GM23338 (cell line): ENCODE results near the gene GPATCH8. TPM values are rescaled to one million over a fixed set of nuclear protein-coding genes. Genes with fewer than 3 reads are reported as not detected.

Experiments used
- ATAC-seq: fragments of 200-7000 bp; cut with Tn5 transposase; 3 replicates; pipeline ENCODE4 v1.9.1; 2020
- DNase-seq: peaks from one replicate; pipeline ENCODE4 v3.0.0-alpha.2; 2015; ENCODE audit warnings: low spot score
- H2AFZ ChIP-seq: fragments of 200-600 bp; sonication (generic); 2 replicates; pipeline ENCODE4 v1.8.0; 2016; ENCODE audit warnings: antibody characterized with exemption, mild to moderate bottlenecking, moderate library complexity
- H3F3A ChIP-seq: fragments of 200-600 bp; sonication (generic); replicated peaks from 2 replicates; pipeline ENCODE4 v1.8.0; 2017; ENCODE audit warnings: antibody characterized with exemption, mixed run types, low read depth
- H3K27ac ChIP-seq: fragments of 200-600 bp; sonication (generic); 2 replicates; pipeline ENCODE4 v1.6.1; 2016; ENCODE audit warnings: low read depth
- H3K27me3 ChIP-seq: fragments of 200-600 bp; sonication (generic); 2 replicates; pipeline ENCODE4 v1.8.0; 2016; ENCODE audit warnings: mild to moderate bottlenecking, mixed run types, moderate library complexity; ENCODE audit not compliant: insufficient read depth
- H3K36me3 ChIP-seq: fragments of 200-600 bp; sonication (generic); 2 replicates; pipeline ENCODE4 v1.8.0; 2016; ENCODE audit warnings: mild to moderate bottlenecking; ENCODE audit not compliant: insufficient read depth
- H3K4me1 ChIP-seq: fragments of 200-600 bp; sonication (generic); 2 replicates; pipeline ENCODE4 v1.8.0; 2016; ENCODE audit warnings: mild to moderate bottlenecking, moderate library complexity; ENCODE audit not compliant: insufficient read depth
- H3K4me2 ChIP-seq: fragments of 200-600 bp; sonication (generic); 2 replicates; pipeline ENCODE4 v1.7.1; 2017; ENCODE audit warnings: mixed run types
- H3K4me3 ChIP-seq: fragments of 200-600 bp; sonication (generic); 2 replicates; pipeline ENCODE4 v1.6.1; 2016; ENCODE audit warnings: mixed run types
- H3K79me2 ChIP-seq: fragments of 200-600 bp; sonication (generic); replicated peaks from 2 replicates; pipeline ENCODE4 v1.8.0; 2017; ENCODE audit warnings: mild to moderate bottlenecking; ENCODE audit not compliant: insufficient read depth
- H3K9me2 ChIP-seq: fragments of 200-600 bp; sonication (generic); 2 replicates; pipeline ENCODE4 v1.8.0; 2017; ENCODE audit not compliant: insufficient read depth
- H4K20me1 ChIP-seq: fragments of 200-600 bp; sonication (generic); replicated peaks from 2 replicates; pipeline ENCODE4 v1.8.0; 2017; ENCODE audit warnings: mild to moderate bottlenecking; ENCODE audit not compliant: insufficient read depth
- H3K27ac Mint-ChIP-seq: 2 replicates; pipeline ENCODE4 v1.8.0; 2020; ENCODE audit warnings: inconsistent platforms, mild to moderate bottlenecking, moderate library complexity, mixed read lengths
- H3K27me3 Mint-ChIP-seq: 3 replicates; pipeline ENCODE4 v1.8.0; 2022; ENCODE audit warnings: low read depth, mild to moderate bottlenecking, moderate library complexity, mixed read lengths, inconsistent platforms; ENCODE audit not compliant: insufficient read depth, poor library complexity
- H3K36me3 Mint-ChIP-seq: 3 replicates; pipeline ENCODE4 v1.8.0; 2021; ENCODE audit warnings: low read depth, mild to moderate bottlenecking, inconsistent platforms, moderate library complexity, mixed read lengths
- H3K4me1 Mint-ChIP-seq: 3 replicates; pipeline ENCODE4 v1.8.0; 2020; ENCODE audit warnings: mild to moderate bottlenecking, inconsistent platforms, mixed read lengths
- H3K4me3 Mint-ChIP-seq: 3 replicates; pipeline ENCODE4 v1.8.0; 2021; ENCODE audit warnings: moderate library complexity, mild to moderate bottlenecking, inconsistent platforms, mixed read lengths
- H3K9me3 Mint-ChIP-seq: 3 replicates; pipeline ENCODE4 v1.8.0; 2020; ENCODE audit warnings: moderate library complexity, mild to moderate bottlenecking, inconsistent platforms, mixed read lengths
- CREB1 ChIP-seq: fragments of 250-450 bp; sonication (Bioruptor Pico); IDR thresholded peaks from 2 replicates; pipeline ENCODE4 v1.5.0; 2020; ENCODE audit warnings: low read depth, mild to moderate bottlenecking, moderate library complexity
- CTCF ChIP-seq, 2 experiments: fragments of 200-600 bp in 1 of 2; sonication (generic) in 1 of 2; conservative IDR thresholded peaks; 2 replicates each; pipeline versions ENCODE4 v1.5.1 to v1.6.1; 2016 to 2017; ENCODE audit warnings: antibody characterized with exemption in 2 of 2, low read depth in 2 of 2, mild to moderate bottlenecking in 2 of 2, moderate library complexity in 1 of 2
- ETS1 ChIP-seq: IDR thresholded peaks from 2 replicates; pipeline ENCODE4 v1.6.1; 2016; ENCODE audit warnings: antibody characterized with exemption
- EZH2 ChIP-seq: fragments of 200-600 bp; sonication (generic); IDR thresholded peaks from one replicate; pipeline ENCODE4 v1.8.0; 2017; ENCODE audit warnings: antibody characterized with exemption, mild to moderate bottlenecking, low read depth; ENCODE audit not compliant: unreplicated experiment
- EZH2phosphoT487 ChIP-seq: fragments of 200-600 bp; sonication (generic); IDR thresholded peaks from one replicate; pipeline ENCODE4 v1.8.1; 2018; ENCODE audit warnings: antibody characterized with exemption; ENCODE audit not compliant: unreplicated experiment
- JUNB ChIP-seq: IDR thresholded peaks from one replicate; pipeline ENCODE4 v1.6.1; 2016; ENCODE audit warnings: antibody characterized with exemption; ENCODE audit not compliant: unreplicated experiment
- NANOG ChIP-seq: IDR thresholded peaks from 2 replicates; pipeline ENCODE4 v1.6.1; 2016; ENCODE audit warnings: antibody characterized with exemption, borderline replicate concordance
- POLR2AphosphoS5 ChIP-seq: IDR thresholded peaks from 2 replicates; pipeline ENCODE4 v1.6.1; 2016; ENCODE audit warnings: antibody characterized with exemption, low read depth
- REST ChIP-seq: IDR thresholded peaks from one replicate; pipeline ENCODE4 v1.6.1; 2018; ENCODE audit warnings: antibody characterized with exemption; ENCODE audit not compliant: unreplicated experiment
- STAT1 ChIP-seq: IDR thresholded peaks from one replicate; pipeline ENCODE4 v1.6.1; 2016; ENCODE audit warnings: antibody characterized with exemption; ENCODE audit not compliant: unreplicated experiment
- ZNF114 ChIP-seq: fragments of 250-450 bp; sonication (Bioruptor Pico); IDR thresholded peaks from 2 replicates; pipeline ENCODE4 v1.5.0; 2020; ENCODE audit warnings: mild to moderate bottlenecking, moderate library complexity
- ZNF331 ChIP-seq: fragments of 250-450 bp; sonication (Bioruptor Pico); IDR thresholded peaks from 2 replicates; pipeline ENCODE4 v1.5.0; 2020; ENCODE audit warnings: low read depth, mild to moderate bottlenecking, moderate library complexity
- ZNF462 ChIP-seq: fragments of 250-450 bp; sonication (Bioruptor Pico); IDR thresholded peaks from 2 replicates; pipeline ENCODE4 v1.5.0; 2020; ENCODE audit warnings: mild to moderate bottlenecking, moderate library complexity
- polyA plus RNA-seq: library from polyadenylated mRNA; unstranded; fragments of >200 nt; fragmentation: Nextera tagmentation; extraction: Ambion mirVana; gene quantifications from 2 replicates; pipeline ENCODE4 v1.2.1, GENCODE V29; 2016
- total RNA-seq: library from RNA; depleted of rRNA; stranded (reverse); fragments of >200 nt; shearing (Covaris generic); gene quantifications from 2 replicates; pipeline ENCODE4 v1.2.3, GENCODE V29; 2014

The GPATCH8 gene
- total and polyA plus RNA-seq, 2 experiments from 2014 or later, result 44.4 to 76.5 TPM

- TF ChIP-seq ZNF331 (CRISPR knock-in tag), result no peak
- no peak for TF ChIP-seq EZH2phosphoT487
- no peak for TF ChIP-seq JUNB
- no peak for TF ChIP-seq ZNF462 (CRISPR knock-in tag)
- no peak for TF ChIP-seq POLR2AphosphoS5
- TF ChIP-seq ZNF114 (CRISPR knock-in tag), result no peak
- TF ChIP-seq CTCF (conservative IDR thresholded peaks at IDR 0.05; ENCODE audit: low read depth in 2 of 2), result no peak
- TF ChIP-seq ETS1, result no peak
- no peak for TF ChIP-seq CREB1
- TF ChIP-seq EZH2, result no peak
- TF ChIP-seq REST, result no peak
- no peak for TF ChIP-seq NANOG
- no peak for TF ChIP-seq STAT1
- Mint-ChIP-seq H3K27ac (no peak overlapping the region), H3K9me3 (no peaks in the 10 kb centered on the region; the same call in 2 of the 3 replicates), H3K4me3 (no peak overlapping the region), H3K36me3 (peaks cover 3% of the 10 kb centered on the region; the same call in 2 of the 3 replicates), H3K4me1 (peaks cover 22% of the 10 kb centered on the region), H3K27me3 (peaks cover 32% of the 10 kb centered on the region)
- peaks cover 11% of the 10 kb centered on the region for H3F3A ChIP-seq
- no peaks in the 10 kb centered on the region for H3K9me2 ChIP-seq
- H2AFZ ChIP-seq, result no peak overlapping the region
- no peaks in the 10 kb centered on the region for H3K36me3 ChIP-seq
- H3K27me3 ChIP-seq, result peaks cover 33% of the 10 kb centered on the region
- H3K79me2 ChIP-seq, result no peaks in the 10 kb centered on the region
- no peak for DNase-seq
- no peak overlapping the region for H3K4me2 ChIP-seq
- no peaks in the 10 kb centered on the region for H4K20me1 ChIP-seq
- H3K4me1 ChIP-seq, result peaks cover 15% of the 10 kb centered on the region
- no peak for ATAC-seq
- no peak overlapping the region for H3K27ac ChIP-seq
- no peak overlapping the region for H3K4me3 ChIP-seq
Measured at GRCh38 chr17:44379887-44380286, 123.3 kb downstream of the GPATCH8 start.
